HCT116 (cell line): ENCODE results near the gene TFG. TPM values are rescaled to one million over a fixed set of nuclear protein-coding genes. Genes with fewer than 3 reads are reported as not detected.

ENCODE experiments used
- ATAC-seq: fragments of 200-7000 bp; cut with Tn5 transposase; 2 replicates; pipeline ENCODE4 v1.9.1; 2020; ENCODE audit warnings: mild to moderate bottlenecking, moderate library complexity
- BruUV-seq: library from RNA; stranded (reverse); fragments of 400-500 nt; replicated peaks from 2 replicates; lab custom pipeline; 2021; lab: Mats Ljungman, UMichigan
- CTCF ChIA-PET: fragments of 300-600 bp; sonication (Branson Sonifier 250); formaldehyde crosslinking; loops from one replicate; lab custom pipeline; 2021; ENCODE audit warnings: antibody characterized with exemption; lab: Charles Lee
- POLR2A ChIA-PET: fragments of 300-600, 350-600 bp; sonication (Branson Sonifier 250); formaldehyde crosslinking; loops from one replicate; lab custom pipeline; 2021; ENCODE audit warnings: antibody characterized with exemption; lab: Charles Lee
- RAD21 ChIA-PET, 2 experiments: fragments of 300-600 bp; sonication (Branson Sonifier 250); formaldehyde crosslinking; loops; one replicate each; lab custom pipeline; 2023; ENCODE audit warnings: low total read pairs in 2 of 2; ENCODE audit not compliant: uncharacterized antibody in 2 of 2, unreplicated experiment in 2 of 2, low non-redundant PET in 1 of 2; lab: Charles Lee
- DNase-seq: peaks from one replicate; pipeline ENCODE4 v3.0.0-alpha.2; 2010; ENCODE audit warnings: low read depth, low spot score
- H2AFZ ChIP-seq: fragments of 200-600 bp; shearing (Covaris generic), sonication (generic); 2 replicates; pipeline ENCODE4 v1.6.1; 2017; ENCODE audit warnings: low read depth, mixed run types, mixed read lengths, antibody characterized with exemption, low read length; ENCODE audit not compliant: poor library complexity, severe bottlenecking
- H3K27ac ChIP-seq: 2 replicates; pipeline ENCODE4 v1.5.1; 2012; ENCODE audit warnings: low read depth, low read length
- H3K27me3 ChIP-seq: fragments of 200-600 bp; sonication (generic); 2 replicates; pipeline ENCODE4 v1.6.1; 2016; ENCODE audit warnings: mixed run types, low read length, mixed read lengths; ENCODE audit not compliant: insufficient read depth
- H3K36me3 ChIP-seq, 2 experiments: fragments of 200-500 bp in 1 of 2; fragments of 200-600 bp in 1 of 2; sonication (Bioruptor generic) in 1 of 2; sonication (generic) in 1 of 2; 2 replicates each; pipeline versions ENCODE4 v1.5.1 to v1.6.1; 2014 to 2016; ENCODE audit warnings: low read length in 2 of 2, inconsistent platforms in 1 of 2, mixed read lengths in 1 of 2, mixed run types in 1 of 2; ENCODE audit not compliant: insufficient read depth in 2 of 2, control insufficient read depth in 1 of 2
- H3K4me1 ChIP-seq, 2 experiments: fragments of 200-600 bp in 1 of 2; sonication (generic) in 1 of 2; 2 replicates each; pipeline versions ENCODE4 v1.5.1 to v1.6.1; 2012 to 2017; ENCODE audit warnings: low read length in 2 of 2, inconsistent platforms in 1 of 2, mild to moderate bottlenecking in 1 of 2, mixed read lengths in 1 of 2, mixed run types in 1 of 2, moderate library complexity in 1 of 2; ENCODE audit not compliant: insufficient read depth in 2 of 2, control insufficient read depth in 1 of 2
- H3K4me2 ChIP-seq: fragments of 200-600 bp; sonication (generic); 2 replicates; pipeline ENCODE4 v1.6.1; 2017; ENCODE audit warnings: mixed run types, low read length, mixed read lengths
- H3K4me3 ChIP-seq, 2 experiments: fragments of 200-600 bp in 1 of 2; sonication (generic) in 1 of 2; replicated peaks in 1 of 2; 2 replicates each; pipeline ENCODE4 v1.5.1; 2011 to 2016; ENCODE audit warnings: low read length in 2 of 2, control low read depth in 1 of 2, low read depth in 1 of 2, mild to moderate bottlenecking in 1 of 2, mixed read lengths in 1 of 2, mixed run types in 1 of 2
- H3K79me2 ChIP-seq: fragments of 200-600 bp; sonication (generic); 2 replicates; pipeline ENCODE4 v1.6.1; 2017; ENCODE audit warnings: mild to moderate bottlenecking, mixed run types, low read length, moderate library complexity, mixed read lengths; ENCODE audit not compliant: insufficient read depth
- H3K9ac ChIP-seq: fragments of 200-600 bp; sonication (generic); 2 replicates; pipeline ENCODE4 v1.6.1; 2016; ENCODE audit warnings: low read length, mixed read lengths
- H3K9me2 ChIP-seq: fragments of 200-600 bp; sonication (generic), shearing (Covaris generic); 2 replicates; pipeline ENCODE4 v1.6.1; 2017; ENCODE audit warnings: mixed run types, mild to moderate bottlenecking, moderate library complexity; ENCODE audit not compliant: insufficient read depth
- H3K9me3 ChIP-seq, 2 experiments: fragments of 200-500 bp in 1 of 2; fragments of 200-600 bp in 1 of 2; sonication (Bioruptor generic) in 1 of 2; sonication (generic) in 1 of 2; 2 replicates each; pipeline ENCODE4 v1.6.1; 2014 to 2017; ENCODE audit warnings: low read length in 2 of 2, mixed read lengths in 2 of 2, inconsistent platforms in 1 of 2, low read depth in 1 of 2, mild to moderate bottlenecking in 1 of 2, mixed run types in 1 of 2, moderate library complexity in 1 of 2; ENCODE audit not compliant: control insufficient read depth in 1 of 2, insufficient read depth in 1 of 2
- H4K20me1 ChIP-seq: fragments of 200-600 bp; sonication (generic), shearing (Covaris generic); 2 replicates; pipeline ENCODE4 v1.6.1; 2017; ENCODE audit warnings: mixed run types, mild to moderate bottlenecking, moderate library complexity; ENCODE audit not compliant: insufficient read depth
- CBX3 ChIP-seq: IDR thresholded peaks from 2 replicates; pipeline ENCODE4 v1.6.1; 2012; ENCODE audit warnings: low read depth
- CEBPB ChIP-seq: IDR thresholded peaks from 2 replicates; pipeline ENCODE4 v1.6.1; 2012; ENCODE audit warnings: low read depth
- EGR1 ChIP-seq: IDR thresholded peaks from 2 replicates; pipeline ENCODE4 v1.6.1; 2012; ENCODE audit warnings: low read depth
- EZH2 ChIP-seq: fragments of 200-600 bp; sonication (generic); IDR thresholded peaks from 2 replicates; pipeline ENCODE4 v1.6.1; 2017; ENCODE audit warnings: antibody characterized with exemption, mixed run types
- FOSL1 ChIP-seq: IDR thresholded peaks from 2 replicates; pipeline ENCODE4 v1.6.1; 2012; ENCODE audit warnings: low read depth
- JUND ChIP-seq: IDR thresholded peaks from 2 replicates; pipeline ENCODE4 v1.6.1; 2012
- MAX ChIP-seq: IDR thresholded peaks from 2 replicates; pipeline ENCODE4 v1.6.1; 2012
- POLR2A ChIP-seq: IDR thresholded peaks from 2 replicates; pipeline ENCODE4 v1.7.0; 2011; ENCODE audit warnings: borderline replicate concordance; ENCODE audit not compliant: insufficient read depth, insufficient read length; ENCODE audit errors: extremely low read depth
- RAD21 ChIP-seq: IDR thresholded peaks from 2 replicates; pipeline ENCODE4 v1.6.1; 2012; ENCODE audit warnings: low read depth, mild to moderate bottlenecking
- REST ChIP-seq: IDR thresholded peaks from 2 replicates; pipeline ENCODE4 v1.6.1; 2012; ENCODE audit warnings: low read depth
- SIN3A ChIP-seq: IDR thresholded peaks from 2 replicates; pipeline ENCODE4 v1.6.1; 2012; ENCODE audit warnings: low read depth
- SP1 ChIP-seq: IDR thresholded peaks from 2 replicates; pipeline ENCODE4 v1.6.1; 2012; ENCODE audit warnings: low read depth
- TCF7L2 ChIP-seq: IDR thresholded peaks from 2 replicates; pipeline ENCODE4 v1.7.0; 2011; ENCODE audit warnings: borderline replicate concordance, inconsistent platforms; ENCODE audit not compliant: insufficient read depth, insufficient read length; ENCODE audit errors: extremely low read depth
- ZBTB33 ChIP-seq: IDR thresholded peaks from 2 replicates; pipeline ENCODE4 v1.6.1; 2011; ENCODE audit warnings: mild to moderate bottlenecking, low read length, moderate library complexity; ENCODE audit not compliant: insufficient replicate concordance; ENCODE audit errors: extremely low read depth
- ZFX ChIP-seq: fragments of 450-650 bp; IDR thresholded peaks from 2 replicates; pipeline ENCODE4 v1.6.1; 2017
- ZNF274 ChIP-seq: fragments of 200-500 bp; sonication (Bioruptor generic); IDR thresholded peaks from 2 replicates; pipeline ENCODE4 v1.6.1; 2014; ENCODE audit warnings: mild to moderate bottlenecking, low read depth, low read length, inconsistent platforms
- intact Hi-C: fragments of 100-400 bp; cut with micrococcal nuclease; formaldehyde crosslinking; loops from 2 replicates; pipeline ENCODE4 v1.10.0; 2022
- total RNA-seq: library from RNA; stranded (reverse); gene quantifications from one replicate; pipeline ENCODE4 v1.2.1, GENCODE V29; 2021; ENCODE audit not compliant: unreplicated experiment

The TFG gene
- total RNA-seq, 1 experiment from 2014 or later, result 99.1 TPM

DNA sequence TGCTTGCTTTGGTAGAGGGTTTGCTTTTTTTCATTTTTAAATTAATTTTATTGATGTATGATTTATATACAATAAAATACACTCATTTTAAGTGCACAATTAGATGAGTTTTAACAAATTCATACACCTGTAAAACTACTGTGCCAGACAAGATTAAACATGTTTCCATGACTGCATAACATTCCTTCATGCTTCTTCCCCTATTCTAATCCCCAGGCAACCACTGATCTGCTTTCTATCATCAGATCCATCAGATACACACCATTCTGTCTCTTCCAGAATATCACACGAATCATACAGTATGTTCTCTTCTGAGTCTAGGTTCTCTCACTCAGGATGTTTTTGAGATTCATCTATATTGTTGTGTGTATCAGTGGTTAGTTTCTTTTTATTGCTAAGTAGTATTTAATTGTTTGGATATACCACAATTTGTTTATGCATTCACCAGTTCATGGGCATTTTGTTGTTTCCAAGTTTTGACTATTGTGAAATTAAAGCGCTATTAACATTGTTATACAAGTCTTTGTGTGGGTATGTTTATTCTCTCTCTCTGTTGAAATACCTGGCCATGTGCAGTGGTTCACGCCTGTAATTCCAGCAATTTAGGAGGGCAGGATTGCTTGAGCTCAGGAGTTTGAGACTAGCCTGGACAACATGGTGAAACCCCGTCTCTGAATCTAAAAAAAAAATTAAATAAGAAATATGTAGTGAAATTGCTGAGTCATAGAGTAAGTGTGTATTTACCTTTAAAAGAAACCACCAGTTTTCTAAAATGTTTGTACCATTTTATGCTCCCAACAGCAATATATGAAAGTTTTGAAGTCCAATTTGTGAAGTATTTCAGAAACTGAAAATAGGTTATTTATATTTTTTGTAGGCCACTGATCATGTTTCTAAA lies 7.0 kb upstream of the TFG start:
- H3K9me2 ChIP-seq, result no peaks in the 10 kb centered on the region
- intact Hi-C loops, result no loop called here
- H3K27ac ChIP-seq, result no peak overlapping the region
- POLR2A ChIA-PET, result interaction anchor here (0.7 kb wide), 1 partner anchor 293 kb away, joined by 3 read pairs; no protein-coding TSS in a partner anchor
- ATAC-seq, result no peak
- BruUV-seq, result no TSS peak
- no peaks in the 10 kb centered on the region for H3K9me3 ChIP-seq
- TF ChIP-seq ZBTB33, result no peak
- no peak for TF ChIP-seq SP1
- TF ChIP-seq TCF7L2, result no peak
- no peak for TF ChIP-seq CBX3
- TF ChIP-seq SIN3A, result no peak
- no peak for TF ChIP-seq CEBPB
- no peak for TF ChIP-seq EZH2
- no peak for TF ChIP-seq FOSL1
- no peak for TF ChIP-seq RAD21
- no peak for TF ChIP-seq MAX
- no peak for TF ChIP-seq JUND
- TF ChIP-seq EGR1, result no peak
- no peak for TF ChIP-seq POLR2A
- no peak for TF ChIP-seq REST
- no peak for TF ChIP-seq ZFX
- no peak for TF ChIP-seq ZNF274
- H3K4me2 ChIP-seq, result no peak overlapping the region
- no peaks in the 10 kb centered on the region for H4K20me1 ChIP-seq
- no peak overlapping the region for H3K9ac ChIP-seq
- no peaks in the 10 kb centered on the region for H3K4me1 ChIP-seq
- no peaks in the 10 kb centered on the region for H3K36me3 ChIP-seq
- H3K79me2 ChIP-seq, result no peaks in the 10 kb centered on the region
- no peak for DNase-seq
- CTCF ChIA-PET, result no interaction called here
- H3K4me3 ChIP-seq, result no peak overlapping the region
- H3K27me3 ChIP-seq, result no peaks in the 10 kb centered on the region
- RAD21 ChIA-PET, result no interaction called here
- peak overlapping the region; percentile 34 for H2AFZ ChIP-seq
